ENCODE data around the gene VPS51.

GRCh38 chr11:65059959-65060824 is 35.8 kb upstream of the VPS51 start:
- no peak for TF ChIP-seq SIN3A (IDR thresholded peaks at IDR 0.05; ENCODE audit: low read depth, low read length)
- no peak for TF ChIP-seq EZH2 (IDR thresholded peaks at IDR 0.05; ENCODE audit: borderline replicate concordance, control insufficient read depth, low read depth, low read length)
- TF ChIP-seq CEBPB (IDR thresholded peaks at IDR 0.05; ENCODE audit: borderline replicate concordance in 1 of 2, low read depth in 2 of 2, low read length in 2 of 2): no peak
- no peak for TF ChIP-seq CTCF (IDR thresholded peaks at IDR 0.05 in 2 of 3, conservative IDR thresholded peaks at IDR 0.05 in 1 of 3; ENCODE audit: control insufficient read depth in 2 of 3, extremely low read depth in 1 of 3, insufficient read depth in 1 of 3, low read depth in 3 of 3, low read length in 3 of 3)
- no peak for TF ChIP-seq NR2F1 (conservative IDR thresholded peaks at IDR 0.05)
- TF ChIP-seq ELK1 (IDR thresholded peaks at IDR 0.05; ENCODE audit: low read depth, low read length): no peak
- no peak for TF ChIP-seq ZBTB11 (CRISPR knock-in tag; IDR thresholded peaks at IDR 0.05)
- no peak for TF ChIP-seq USF2 (IDR thresholded peaks at IDR 0.05; ENCODE audit: borderline replicate concordance, low read depth, low read length)
- no peak for TF ChIP-seq POLR2A (IDR thresholded peaks at IDR 0.05; ENCODE audit: low read depth, low read length)
- TF ChIP-seq SKIL (IDR thresholded peaks at IDR 0.05; ENCODE audit: low read depth, poor library complexity, severe bottlenecking): no peak
- TF ChIP-seq RAD21 (IDR thresholded peaks at IDR 0.05; ENCODE audit: insufficient read depth, low read depth, low read length): no peak
- no peak for TF ChIP-seq PRDM15 (CRISPR knock-in tag; IDR thresholded peaks at IDR 0.05)

Data from GM12878 (cell line).